HG03432 (cell line): ENCODE results near the gene NECTIN1.
A peak's percentile ranks its signal among the peaks of the same experiment; 100 is the strongest.
"Not testable (repeated sequence)": the region's sequence is repeated elsewhere in the genome, so short reads cannot be mapped to it uniquely, and the experiment has no call there.

Experiments
- ATAC-seq: cut with Tn5 transposase; IDR thresholded peaks from one replicate; pipeline ENCODE4 v1.9.1; 2021; ENCODE audit warnings: mild to moderate bottlenecking, moderate library complexity; ENCODE audit not compliant: unreplicated experiment

NECTIN1 gene

DNA sequence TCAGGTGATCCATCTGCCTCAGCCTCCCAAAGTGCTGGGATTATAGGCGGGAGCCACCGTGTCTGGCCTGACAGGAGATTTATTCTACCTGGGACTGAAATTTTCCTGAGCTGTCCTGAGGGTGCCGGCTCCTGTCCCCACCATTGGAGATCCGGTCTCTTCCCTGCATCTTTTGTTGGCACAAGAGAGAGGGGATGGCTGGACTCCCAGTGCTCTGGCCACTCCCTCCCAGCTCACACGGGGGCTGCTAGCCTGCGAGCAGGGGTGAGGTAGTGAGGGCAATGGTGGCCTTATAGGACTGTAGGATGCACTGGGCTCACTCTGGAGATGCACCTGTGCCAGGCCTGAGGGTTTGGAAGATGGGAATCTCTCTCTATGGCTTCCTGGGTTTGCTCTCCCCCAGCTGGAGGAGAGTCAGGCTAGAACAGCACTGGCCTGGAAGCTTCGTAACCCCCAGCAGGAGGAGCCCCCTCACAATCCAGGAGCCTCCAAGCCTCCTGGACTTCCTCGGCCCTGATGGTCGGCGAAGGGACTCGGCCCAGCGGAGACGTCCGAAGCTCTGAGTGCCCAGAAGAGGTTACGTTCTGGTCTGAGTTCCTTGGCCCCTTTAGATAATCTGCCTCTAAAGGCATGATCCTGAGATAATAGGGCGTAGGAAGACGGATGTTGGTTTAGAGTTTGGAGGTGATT, 106.4 kb downstream of the NECTIN1 start:
- no peak for ATAC-seq

DNA sequence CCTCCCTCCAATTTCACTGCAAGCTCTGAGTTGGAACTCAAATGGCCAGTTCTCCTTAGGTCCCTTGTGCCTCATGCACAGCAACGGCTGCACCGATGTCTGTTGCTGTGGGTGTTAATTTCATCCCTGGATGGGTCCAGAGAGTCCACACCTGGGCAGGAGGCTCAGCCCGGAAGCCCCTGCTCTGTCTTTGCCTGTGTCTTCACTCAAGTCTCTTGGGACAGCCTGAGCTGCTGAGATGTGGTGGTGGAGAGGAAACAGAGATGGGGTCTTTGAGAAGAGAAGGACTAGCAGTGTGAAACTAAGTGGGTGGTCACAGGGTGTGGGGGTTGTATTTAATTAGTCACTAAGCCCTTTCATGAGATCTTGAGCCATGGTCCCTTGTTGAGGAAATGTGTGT, 109.3 kb downstream of the NECTIN1 start:
- no peak for ATAC-seq

DNA sequence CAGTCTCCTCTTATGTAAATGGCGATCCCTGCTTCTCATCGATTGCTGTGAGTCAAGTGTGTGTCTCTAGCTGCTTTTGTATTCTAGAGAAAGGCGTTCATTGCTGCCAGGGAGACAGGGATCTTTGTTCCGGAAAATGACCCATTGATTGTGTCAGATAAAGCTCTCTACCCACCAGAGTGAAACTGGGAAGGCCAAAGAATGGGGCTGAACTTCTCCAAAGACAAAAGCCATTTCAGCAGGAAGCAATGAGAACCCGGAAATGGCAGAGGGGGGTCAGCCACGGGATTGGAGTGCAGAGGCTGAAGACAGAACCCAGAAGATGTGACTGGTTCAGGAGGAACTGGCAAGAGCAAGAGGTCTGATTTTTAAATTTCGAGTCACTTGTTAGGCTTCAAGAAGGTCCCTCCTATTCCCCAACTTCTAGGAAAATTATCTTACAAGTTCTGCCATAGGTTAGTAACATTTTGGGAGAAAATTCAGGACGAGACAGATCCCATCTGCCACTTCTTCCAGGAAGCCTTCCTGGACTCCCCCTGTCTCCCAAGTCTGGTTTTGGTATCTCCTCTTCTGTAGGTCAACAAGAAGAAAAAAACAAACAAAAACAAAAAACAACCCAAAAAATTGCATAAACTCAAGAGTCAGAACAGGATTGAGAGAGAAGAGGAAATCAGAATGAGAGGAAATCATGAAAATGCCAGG, 110.6 kb downstream of the NECTIN1 start:
- no peak for ATAC-seq

DNA sequence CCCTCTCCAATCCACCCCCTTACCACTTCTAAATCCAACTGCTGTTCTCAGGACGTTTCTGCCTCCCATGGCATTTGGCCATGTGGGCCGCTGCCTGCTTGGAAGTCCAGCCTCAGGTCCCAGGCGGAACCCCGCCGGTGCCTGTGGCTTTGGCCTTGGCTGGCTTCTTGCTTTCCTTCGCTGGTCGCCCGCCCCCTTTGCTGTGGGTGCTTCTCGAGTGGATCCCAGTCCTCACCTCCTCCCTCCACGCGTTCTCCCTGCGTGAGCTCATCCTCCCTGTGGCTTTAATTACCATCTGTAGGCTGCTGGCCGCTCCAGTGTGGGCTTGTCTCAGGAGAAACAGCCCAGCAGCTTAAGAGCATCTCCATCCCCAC, 111.7 kb downstream of the NECTIN1 start:
- ATAC-seq: no peak

DNA sequence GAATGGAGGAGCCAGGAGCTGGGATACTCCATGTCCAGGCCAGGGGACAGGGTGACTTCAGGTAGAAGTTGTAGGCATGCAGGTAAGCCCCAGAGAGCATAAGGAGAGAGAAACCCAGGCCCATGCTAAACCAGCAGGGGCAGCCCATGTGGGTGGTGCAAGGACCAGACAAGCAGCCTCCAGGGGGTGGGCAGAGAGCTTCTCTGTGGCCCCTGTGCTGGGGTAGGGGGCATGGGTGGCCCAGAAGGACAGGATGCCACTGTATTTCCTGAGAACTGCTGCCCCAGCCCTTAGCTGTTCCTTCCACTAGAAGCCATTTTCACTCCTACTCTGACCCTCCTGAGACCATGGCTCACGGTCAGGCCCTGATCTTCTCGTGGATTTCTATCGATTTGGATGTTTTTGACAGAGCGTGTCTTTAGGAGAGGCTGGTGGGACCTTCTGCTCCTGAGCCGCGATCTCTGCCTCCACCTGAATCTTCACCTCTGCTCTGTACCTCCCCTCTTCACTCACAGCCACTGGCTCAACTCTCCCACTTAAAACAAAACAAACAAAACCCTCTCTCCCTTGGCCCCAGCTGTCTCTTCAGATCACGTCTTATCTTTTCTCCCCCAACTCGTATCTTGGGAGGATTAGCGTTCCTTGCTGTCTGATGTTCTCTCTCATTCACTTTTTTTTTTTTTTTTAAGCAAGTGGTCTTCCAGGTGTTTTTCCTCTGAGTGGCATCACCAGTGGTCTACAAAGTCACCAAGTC, 112.2 kb downstream of the NECTIN1 start:
- ATAC-seq: no peak

DNA sequence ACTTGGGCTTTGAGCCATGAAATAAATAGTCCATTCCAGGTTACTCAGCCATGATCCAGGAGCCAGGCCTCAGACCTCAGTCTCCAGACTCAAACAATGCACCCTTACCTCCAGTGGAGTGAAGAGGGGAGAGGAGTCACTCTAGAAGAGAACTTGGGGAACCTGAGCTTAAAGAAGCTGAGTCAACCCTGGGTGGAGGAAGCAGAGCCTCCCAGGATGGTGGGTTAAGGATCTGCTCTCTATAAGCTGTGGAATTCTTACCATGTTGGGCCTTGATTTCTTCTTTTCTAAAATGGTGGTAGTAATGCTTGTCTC, 113.2 kb downstream of the NECTIN1 start:
- ATAC-seq: no peak

DNA sequence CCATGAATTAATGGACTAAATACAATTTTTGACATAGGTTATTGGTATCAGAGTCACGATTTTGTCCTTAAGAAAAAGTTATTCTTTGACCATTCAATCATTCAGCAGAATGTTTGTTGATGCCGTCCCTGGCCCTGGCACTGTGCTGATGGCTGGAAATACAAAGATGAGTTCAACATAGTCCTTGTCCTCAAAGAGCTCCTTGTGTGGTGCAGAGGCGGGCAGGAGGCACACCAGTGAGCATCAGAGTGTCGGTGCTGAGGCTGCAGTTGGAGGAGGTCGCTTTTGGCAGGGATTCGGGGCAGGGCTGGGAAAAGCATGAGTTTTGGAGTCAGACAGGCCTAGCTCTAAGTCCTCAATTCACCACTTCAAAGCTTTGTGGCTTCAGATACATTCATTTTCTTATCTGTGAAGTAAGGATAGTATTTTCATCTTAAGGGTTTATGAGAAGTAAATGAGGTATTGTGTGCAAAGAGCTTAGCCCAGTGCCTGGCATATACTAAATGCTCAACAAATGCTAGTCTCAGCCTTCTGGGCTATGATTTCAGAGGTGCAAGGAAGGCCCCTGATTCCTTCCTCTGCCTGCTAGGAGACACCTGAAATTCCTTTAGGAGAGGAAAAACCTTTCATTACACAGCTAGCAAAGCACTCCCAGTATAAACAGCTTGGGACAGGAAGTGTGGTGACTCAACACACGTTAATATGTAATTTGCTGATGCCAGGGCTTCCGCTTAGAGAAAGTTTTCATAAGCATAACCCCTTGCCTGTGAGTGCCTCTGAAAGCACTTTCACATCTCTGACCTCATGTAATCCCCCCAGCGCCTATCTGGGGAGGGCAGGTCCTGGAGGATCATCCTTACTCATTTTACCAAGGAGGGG, 113.8 kb downstream of the NECTIN1 start:
- peak; percentile 87 for ATAC-seq

DNA sequence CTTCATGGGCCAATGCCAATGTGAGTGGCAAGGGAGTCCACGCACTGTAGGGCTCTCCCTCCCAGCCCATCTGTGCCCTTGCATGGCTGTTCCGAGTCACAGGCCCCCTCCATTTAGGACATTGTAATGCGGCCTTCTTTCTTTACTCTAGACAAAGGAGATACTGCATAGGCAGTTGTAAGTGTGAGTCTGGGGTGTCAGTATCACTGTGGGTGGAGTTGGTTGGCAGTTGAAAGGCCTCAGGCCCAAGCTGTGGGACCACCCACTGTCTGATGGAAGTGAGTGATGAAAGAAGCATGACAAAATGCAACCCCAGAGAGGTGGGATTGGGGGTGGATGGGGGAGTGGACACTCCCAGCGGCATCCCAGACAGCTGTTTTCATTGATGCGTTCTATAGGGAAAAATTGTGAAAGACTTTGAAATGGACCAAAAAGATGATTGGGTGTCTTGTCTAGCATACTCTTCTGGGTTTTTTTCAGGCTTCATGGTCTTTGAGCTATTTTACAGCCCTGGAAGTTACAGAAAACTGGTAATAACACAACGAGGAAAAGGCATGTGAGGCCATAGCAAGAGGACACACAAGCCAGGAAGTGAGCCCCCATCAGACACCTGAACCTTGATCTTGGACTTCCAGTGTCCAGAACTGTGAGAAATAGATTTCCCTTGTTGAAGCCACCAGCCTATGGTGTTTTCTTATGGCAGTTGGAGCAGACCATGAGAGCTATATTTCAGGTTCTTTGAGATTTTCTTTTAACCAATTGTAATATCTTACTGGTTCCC, 114.6 kb downstream of the NECTIN1 start:
- ATAC-seq: no peak

DNA sequence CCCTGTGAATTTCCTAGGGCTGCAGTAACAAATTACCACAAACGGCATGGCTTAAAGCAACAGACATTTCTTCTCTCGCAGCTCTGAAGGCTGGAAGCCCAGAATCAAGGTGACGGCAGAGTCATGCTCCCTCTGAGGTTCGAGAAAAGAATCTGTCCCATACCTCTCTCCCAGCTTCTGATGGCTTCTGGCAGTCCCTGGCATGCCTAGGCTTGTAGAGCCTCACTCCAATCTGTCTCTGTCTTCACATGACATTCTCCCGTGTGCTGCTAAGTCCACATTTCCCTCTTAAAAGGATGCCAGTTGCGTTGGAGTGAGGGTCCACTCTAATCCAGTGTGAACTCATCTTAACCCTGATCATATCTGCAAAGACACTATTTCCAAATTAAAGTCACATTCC, 116.2 kb downstream of the NECTIN1 start:
- no peak for ATAC-seq

DNA sequence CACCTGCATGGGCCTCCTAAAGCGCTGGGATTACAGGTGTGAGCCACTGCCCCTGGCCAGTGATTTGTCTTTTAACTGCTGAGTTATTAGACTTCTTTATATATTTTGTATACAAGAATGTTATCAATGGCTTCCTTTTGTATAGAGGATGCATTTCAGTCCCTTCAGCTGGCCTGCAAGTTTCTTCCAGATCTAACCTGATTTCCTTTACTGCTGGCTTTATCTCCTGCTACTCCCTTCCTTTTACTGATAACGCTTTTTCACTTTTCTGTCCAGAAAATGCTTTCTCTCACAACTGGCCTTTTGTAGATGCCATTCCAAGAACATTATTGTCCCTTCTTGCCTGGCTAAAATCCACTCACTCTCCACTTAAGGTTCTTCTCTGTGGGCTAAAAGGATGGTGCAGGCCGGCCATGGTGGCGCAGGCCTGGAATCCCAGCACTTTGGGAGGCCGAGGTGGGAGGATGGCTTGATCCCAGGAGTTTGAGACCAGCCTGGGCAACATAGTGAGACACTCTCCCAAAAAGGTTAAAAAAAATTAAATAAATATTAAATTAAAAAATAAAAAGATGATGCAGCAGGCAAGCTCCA, 118.1 kb downstream of the NECTIN1 start:
- ATAC-seq: no peak

DNA sequence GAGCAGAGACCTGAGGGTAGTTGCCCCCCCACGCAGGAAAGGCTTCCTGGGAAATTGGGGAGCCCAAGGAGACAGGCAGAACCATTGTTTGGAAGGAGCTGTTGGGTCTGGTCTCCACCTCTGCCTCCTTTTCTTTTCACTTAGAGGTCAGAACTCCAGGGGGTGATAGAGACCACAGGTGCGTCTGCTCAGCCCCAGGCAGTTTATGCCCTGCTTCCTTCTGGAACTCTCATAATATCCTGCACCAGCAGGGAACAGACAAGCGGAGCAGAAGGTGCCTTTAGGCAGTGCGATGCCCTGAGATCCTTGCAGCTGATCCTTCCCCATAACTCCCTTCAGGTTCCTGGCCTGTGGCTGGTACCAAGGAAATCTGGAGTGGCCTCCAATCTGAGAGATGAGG, 120.2 kb downstream of the NECTIN1 start:
- ATAC-seq: no peak

DNA sequence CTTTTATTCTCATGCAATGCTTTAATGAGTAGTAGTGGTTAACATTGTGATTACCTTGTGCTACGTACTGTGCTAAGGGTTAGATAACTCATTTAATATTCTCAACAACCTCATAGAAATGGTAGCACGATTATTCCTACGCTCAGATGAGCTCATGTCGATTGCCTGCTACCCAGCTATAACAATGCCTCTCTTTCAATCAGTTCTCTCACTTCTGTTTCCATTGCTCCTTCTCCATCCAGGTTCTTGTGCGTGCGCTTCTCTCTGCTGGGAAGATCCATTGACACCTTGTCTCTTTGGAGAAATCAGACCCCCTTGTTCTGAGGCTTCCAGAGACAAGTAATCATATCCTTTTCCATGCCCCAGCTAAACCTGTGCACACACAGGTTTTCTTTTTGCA, 120.8 kb downstream of the NECTIN1 start:
- ATAC-seq: no peak

DNA sequence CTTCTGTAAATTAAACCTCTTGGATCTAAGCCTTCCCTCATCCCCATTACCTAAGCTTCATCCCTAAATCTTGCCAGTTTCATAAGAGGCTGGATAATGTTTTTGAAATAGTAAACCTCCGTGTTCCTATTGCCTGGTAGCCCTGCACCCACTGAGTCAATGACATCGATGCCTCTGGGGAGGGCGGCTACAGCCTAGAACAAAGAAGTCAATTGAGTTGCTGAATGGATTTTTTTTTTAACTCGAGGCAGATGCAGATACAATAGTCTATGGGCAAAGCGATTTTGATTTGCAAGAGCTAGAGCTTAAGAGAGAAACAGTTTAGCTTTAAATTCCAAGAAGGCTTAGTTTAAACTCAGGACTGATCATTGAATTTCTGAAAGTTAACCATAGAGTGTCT, 121.3 kb downstream of the NECTIN1 start:
- ATAC-seq: no peak

DNA sequence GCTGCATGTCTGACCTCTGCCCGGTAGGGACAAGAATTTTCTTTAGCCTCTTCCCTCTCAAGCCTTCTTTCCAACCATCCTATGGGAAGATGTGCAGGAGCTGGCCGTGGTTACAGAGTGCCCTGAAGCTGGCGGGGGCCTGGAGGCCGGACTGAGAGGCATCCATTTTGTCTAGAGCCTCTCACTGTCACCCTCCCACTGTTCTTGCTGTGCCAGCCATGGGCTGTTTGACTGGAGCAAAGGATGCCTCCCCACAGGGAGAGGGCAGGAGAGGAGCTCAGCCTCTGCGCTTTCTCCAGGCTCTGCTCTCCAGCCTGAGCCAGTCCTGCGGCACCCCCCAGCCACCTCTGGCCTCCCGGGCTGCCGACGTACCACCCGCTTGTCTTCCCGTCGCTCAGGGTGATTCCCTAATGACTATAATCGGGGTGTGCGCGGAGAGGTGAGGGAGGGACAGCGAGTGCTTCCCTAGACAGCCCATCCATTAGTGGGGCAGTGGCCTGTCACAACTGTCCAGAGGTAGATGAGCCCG, 123.8 kb downstream of the NECTIN1 start:
- no peak for ATAC-seq

DNA sequence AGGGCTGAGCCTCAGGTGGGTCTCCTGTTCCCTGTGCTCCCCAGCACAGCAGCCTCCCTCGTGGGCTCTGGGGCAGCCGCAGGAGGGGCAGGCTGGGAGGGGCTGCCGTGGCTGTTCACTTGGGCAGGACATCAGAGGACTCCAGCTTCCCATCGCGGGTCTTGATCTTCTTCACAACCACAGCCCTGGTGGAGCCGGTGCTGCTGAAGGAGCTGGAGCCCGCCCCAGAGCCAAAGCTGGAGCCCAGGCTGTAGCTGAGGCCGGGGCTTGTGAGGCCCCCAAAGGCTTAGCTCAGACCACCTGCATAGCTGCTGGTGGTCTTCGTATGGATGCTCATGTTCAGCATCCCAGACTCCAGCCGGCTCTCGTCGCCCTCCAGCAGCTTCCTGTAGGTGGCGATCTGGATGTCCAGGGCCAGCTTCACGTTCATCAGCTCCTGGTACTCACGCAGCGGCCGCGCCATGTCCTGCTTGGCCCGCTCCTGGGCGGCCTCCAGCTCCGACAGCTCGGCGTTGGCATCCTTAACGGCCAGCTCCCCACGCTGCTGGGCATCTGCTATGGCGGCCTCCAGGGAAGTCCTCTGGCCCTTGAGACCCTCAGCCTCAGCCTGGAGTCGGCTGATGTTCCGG, 126.1 kb downstream of the NECTIN1 start:
- no peak for ATAC-seq

DNA sequence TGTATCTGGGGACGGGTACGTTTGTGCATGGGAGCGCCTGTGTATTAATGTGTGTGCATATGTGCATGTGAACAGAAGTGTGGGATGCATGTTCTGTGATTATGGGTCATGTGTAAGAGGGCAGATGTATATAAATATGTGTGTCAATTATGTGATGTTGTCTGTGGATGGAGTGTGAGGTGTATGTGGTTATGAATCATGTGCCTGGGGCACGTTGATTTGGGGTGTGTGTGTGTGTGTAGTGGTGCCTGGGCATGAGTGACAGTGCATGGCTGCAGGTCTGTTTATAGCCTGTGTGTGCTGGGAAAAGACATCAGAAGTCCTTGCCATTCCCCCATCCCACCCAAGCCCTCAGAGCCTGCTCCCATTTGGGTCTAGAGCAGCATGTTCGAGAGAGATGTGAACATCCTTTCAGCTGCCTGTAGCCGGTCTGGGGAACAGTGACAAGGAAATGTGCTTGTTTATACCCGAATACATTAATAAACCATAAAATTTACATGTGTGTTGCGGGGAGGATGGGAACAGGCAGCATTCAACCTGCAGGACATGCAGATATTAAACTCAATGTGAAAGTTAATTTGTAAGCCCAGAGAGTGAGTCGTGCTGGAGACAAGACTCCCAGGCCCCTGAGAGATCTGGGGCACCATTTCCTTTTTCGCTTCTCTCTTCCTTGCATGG, 129.0 kb downstream of the NECTIN1 start:
- no peak for ATAC-seq

DNA sequence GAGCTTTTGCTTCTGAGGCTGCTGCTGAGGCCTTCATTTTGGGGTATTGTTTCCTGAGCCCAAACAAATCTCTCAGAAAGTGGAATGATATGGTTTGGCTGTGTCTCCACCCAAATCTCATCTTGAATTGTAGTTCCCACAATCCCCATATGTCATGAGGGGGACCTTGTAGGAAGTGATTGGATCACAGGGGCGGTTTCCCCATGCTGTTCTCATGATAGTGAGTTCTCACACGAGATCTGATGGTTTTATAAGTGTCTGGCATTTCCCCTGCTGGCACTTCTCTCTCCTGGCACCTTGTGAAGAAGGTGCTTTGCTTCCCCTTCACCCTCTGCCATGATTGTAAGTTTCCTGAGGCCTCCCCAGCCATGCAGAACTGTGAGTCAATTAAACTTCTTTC, 133.1 kb downstream of the NECTIN1 start:
- not testable (repeated sequence) for ATAC-seq

DNA sequence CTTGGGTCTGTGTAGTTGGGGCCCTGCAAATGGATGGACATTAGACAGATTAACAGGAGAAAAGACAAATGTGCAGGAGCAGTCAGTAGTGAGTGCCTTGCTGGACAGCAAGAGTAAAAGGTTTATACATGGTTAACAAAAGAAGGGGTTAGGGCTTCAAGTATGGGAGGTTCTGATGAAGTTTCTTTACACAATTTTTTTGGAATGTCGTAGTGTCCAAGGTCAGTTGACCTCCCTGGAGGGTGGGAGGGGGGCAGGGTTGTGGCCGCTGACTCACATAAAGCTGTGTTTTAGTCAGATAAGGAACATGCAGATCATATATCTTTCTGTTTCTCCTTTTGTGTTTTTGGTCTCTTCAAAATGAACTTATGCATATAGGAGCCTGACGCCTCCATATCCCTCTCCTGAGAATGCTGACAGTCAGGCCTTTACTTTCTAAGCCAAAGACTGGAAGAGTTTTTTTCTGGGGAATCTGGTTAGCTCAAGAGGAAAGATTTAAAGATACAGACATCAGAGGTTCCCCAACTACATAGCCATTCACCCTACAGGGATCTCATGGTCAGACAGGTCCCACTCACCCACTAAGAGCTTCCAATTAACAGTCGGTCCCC, 134.3 kb downstream of the NECTIN1 start:
- no peak for ATAC-seq
